H9 (cell line): ENCODE data around the gene ATXN7. TPM values are rescaled to one million over a fixed set of nuclear protein-coding genes. Genes with fewer than 3 reads are reported as not detected.

ENCODE experiments used
- DNase-seq: peaks from one replicate; pipeline ENCODE4 v3.0.0-alpha.2; 2017
- H2AFZ ChIP-seq: one replicate; pipeline ENCODE4 v1.6.1; 2013; ENCODE audit warnings: mild to moderate bottlenecking, low read length, control low read depth, moderate library complexity
- H2AK5ac ChIP-seq: 2 replicates; pipeline ENCODE4 v1.6.1; 2013; ENCODE audit warnings: low read length, control low read depth, mixed read lengths; ENCODE audit not compliant: insufficient read length
- H2BK120ac ChIP-seq: one replicate; pipeline ENCODE4 v1.6.1; 2013; ENCODE audit warnings: low read depth, mild to moderate bottlenecking, low read length, control low read depth, inconsistent platforms; ENCODE audit not compliant: poor library complexity, severe bottlenecking
- H2BK12ac ChIP-seq: 2 replicates; pipeline ENCODE4 v1.6.1; 2013; ENCODE audit warnings: low read length, control low read depth, mixed read lengths, low read depth; ENCODE audit not compliant: insufficient read length
- H2BK15ac ChIP-seq: 2 replicates; pipeline ENCODE4 v1.6.1; 2013; ENCODE audit warnings: low read depth, low read length, control low read depth
- H2BK20ac ChIP-seq: one replicate; pipeline ENCODE4 v1.6.1; 2013; ENCODE audit warnings: low read depth, mild to moderate bottlenecking, low read length, control low read depth, inconsistent platforms; ENCODE audit not compliant: poor library complexity, severe bottlenecking
- H2BK5ac ChIP-seq: 2 replicates; pipeline ENCODE4 v1.6.1; 2013; ENCODE audit warnings: low read length, control low read depth, mixed read lengths; ENCODE audit not compliant: insufficient read length
- H3K14ac ChIP-seq: 2 replicates; pipeline ENCODE4 v1.6.1; 2013; ENCODE audit warnings: low read length, control low read depth; ENCODE audit not compliant: insufficient read depth
- H3K18ac ChIP-seq: 2 replicates; pipeline ENCODE4 v1.6.1; 2013; ENCODE audit warnings: low read depth, mild to moderate bottlenecking, mixed read lengths, low read length, control low read depth; ENCODE audit not compliant: insufficient read length
- H3K23ac ChIP-seq: 2 replicates; pipeline ENCODE4 v1.6.1; 2013; ENCODE audit warnings: low read length, control low read depth, mixed read lengths, low read depth; ENCODE audit not compliant: insufficient read length
- H3K23me2 ChIP-seq: 2 replicates; pipeline ENCODE4 v1.6.1; 2013; ENCODE audit warnings: low read depth, mild to moderate bottlenecking, mixed read lengths, low read length, control low read depth; ENCODE audit not compliant: insufficient read length, poor library complexity, severe bottlenecking
- H3K27ac ChIP-seq: 2 replicates; pipeline ENCODE4 v1.5.1; 2013; ENCODE audit warnings: low read length, control low read depth, mixed read lengths, low read depth; ENCODE audit not compliant: insufficient read length
- H3K27me3 ChIP-seq: 2 replicates; pipeline ENCODE4 v1.6.1; 2013; ENCODE audit warnings: low read length, control low read depth, inconsistent platforms; ENCODE audit not compliant: insufficient read depth
- H3K4ac ChIP-seq: 2 replicates; pipeline ENCODE4 v1.6.1; 2013; ENCODE audit warnings: low read depth, mild to moderate bottlenecking, control low read depth, inconsistent platforms, low read length, moderate library complexity
- H3K4me1 ChIP-seq: 2 replicates; pipeline ENCODE4 v1.6.1; 2013; ENCODE audit warnings: low read length, control low read depth, inconsistent platforms; ENCODE audit not compliant: insufficient read depth
- H3K4me2 ChIP-seq: 2 replicates; pipeline ENCODE4 v1.6.1; 2013; ENCODE audit warnings: low read length, control low read depth, mixed read lengths; ENCODE audit not compliant: insufficient read length, insufficient read depth
- H3K56ac ChIP-seq: 2 replicates; pipeline ENCODE4 v1.6.1; 2013; ENCODE audit warnings: low read depth, mild to moderate bottlenecking, mixed read lengths, low read length, control low read depth; ENCODE audit not compliant: insufficient read length
- H3K79me1 ChIP-seq: 2 replicates; pipeline ENCODE4 v1.6.1; 2013; ENCODE audit warnings: low read depth, mild to moderate bottlenecking, moderate library complexity, low read length, control low read depth, inconsistent platforms; ENCODE audit not compliant: insufficient read depth, poor library complexity, severe bottlenecking
- H3K79me2 ChIP-seq: 2 replicates; pipeline ENCODE4 v1.6.1; 2013; ENCODE audit warnings: low read length, control low read depth, inconsistent platforms; ENCODE audit not compliant: insufficient read depth
- H3K9ac ChIP-seq: 2 replicates; pipeline ENCODE4 v1.6.1; 2013; ENCODE audit warnings: low read length, control low read depth, mixed read lengths; ENCODE audit not compliant: insufficient read length; ENCODE audit errors: extremely low read depth
- H3K9me3 ChIP-seq: one replicate; pipeline ENCODE4 v1.6.1; 2013; ENCODE audit warnings: low read depth, low read length, inconsistent platforms; ENCODE audit not compliant: control insufficient read depth
- H3T11ph ChIP-seq: one replicate; pipeline ENCODE4 v1.6.1; 2013; ENCODE audit warnings: mild to moderate bottlenecking, low read length, control low read depth, inconsistent platforms
- H4K20me1 ChIP-seq: one replicate; pipeline ENCODE4 v1.6.1; 2013; ENCODE audit not compliant: control insufficient read depth, insufficient read length, insufficient read depth
- H4K5ac ChIP-seq: 2 replicates; pipeline ENCODE4 v1.6.1; 2013; ENCODE audit warnings: low read depth, mild to moderate bottlenecking, mixed read lengths, low read length, control low read depth; ENCODE audit not compliant: insufficient read length
- H4K8ac ChIP-seq: replicated peaks from 2 replicates; pipeline ENCODE4 v1.6.1; 2013; ENCODE audit warnings: low read length, control low read depth, mixed read lengths, low read depth; ENCODE audit not compliant: insufficient read length
- H4K91ac ChIP-seq: 2 replicates; pipeline ENCODE4 v1.6.1; 2013; ENCODE audit warnings: low read depth, mild to moderate bottlenecking, moderate library complexity, mixed read lengths, low read length, control low read depth; ENCODE audit not compliant: insufficient read length
- H3K27ac Mint-ChIP-seq, 3 experiments: 2 replicates in 2 of 3; 3 replicates in 1 of 3; pipeline ENCODE4 v1.8.0; 2020 to 2021; ENCODE audit warnings: mixed read lengths in 3 of 3, mild to moderate bottlenecking in 1 of 3, moderate library complexity in 1 of 3
- H3K27me3 Mint-ChIP-seq: 2 replicates; pipeline ENCODE4 v1.8.0; 2021; ENCODE audit warnings: low read depth, mild to moderate bottlenecking, moderate library complexity, mixed read lengths
- H3K36me3 Mint-ChIP-seq, 3 experiments: 2 replicates in 2 of 3; 3 replicates in 1 of 3; pipeline ENCODE4 v1.8.0; 2020 to 2021; ENCODE audit warnings: low read depth in 3 of 3, mixed read lengths in 3 of 3; ENCODE audit not compliant: insufficient read depth in 1 of 3
- H3K4me1 Mint-ChIP-seq, 2 experiments: 2 replicates each; pipeline ENCODE4 v1.8.0; 2020; ENCODE audit warnings: mixed read lengths in 2 of 2
- H3K4me3 Mint-ChIP-seq, 2 experiments: 2 replicates in 1 of 2; 3 replicates in 1 of 2; pipeline ENCODE4 v1.8.0; 2020 to 2021; ENCODE audit warnings: mild to moderate bottlenecking in 2 of 2, mixed read lengths in 2 of 2, moderate library complexity in 1 of 2
- H3K9me3 Mint-ChIP-seq, 2 experiments: 2 replicates in 1 of 2; 3 replicates in 1 of 2; pipeline ENCODE4 v1.8.0; 2020; ENCODE audit warnings: mild to moderate bottlenecking in 2 of 2, mixed read lengths in 2 of 2, moderate library complexity in 1 of 2
- WGBS: extraction: QIAGEN DNeasy Blood & Tissue Kit; methylation state at CpG from one replicate; pipeline ENCODE4 v1.1.7; 2013; ENCODE audit warnings: missing lambda C conversion rate, low lambda C conversion rate, mixed read lengths; ENCODE audit not compliant: insufficient read length; ENCODE audit errors: extremely low coverage; 5-methylcytosine and 5-hydroxymethylcytosine counted together
- total RNA-seq: library from RNA; stranded (reverse); gene quantifications from 2 replicates; pipeline ENCODE4 v1.2.1, GENCODE V29; 2021
- TF ChIP-seq, protein P1 (sequence below): fragments of 200-600 bp; sonication (generic); conservative IDR thresholded peaks from 3 replicates; pipeline ENCODE4 v1.8.0; 2021; ENCODE audit warnings: antibody characterized with exemption, mild to moderate bottlenecking

Gene ATXN7
- total RNA-seq, 1 experiment from 2014 or later = 21.5 TPM

DNA sequence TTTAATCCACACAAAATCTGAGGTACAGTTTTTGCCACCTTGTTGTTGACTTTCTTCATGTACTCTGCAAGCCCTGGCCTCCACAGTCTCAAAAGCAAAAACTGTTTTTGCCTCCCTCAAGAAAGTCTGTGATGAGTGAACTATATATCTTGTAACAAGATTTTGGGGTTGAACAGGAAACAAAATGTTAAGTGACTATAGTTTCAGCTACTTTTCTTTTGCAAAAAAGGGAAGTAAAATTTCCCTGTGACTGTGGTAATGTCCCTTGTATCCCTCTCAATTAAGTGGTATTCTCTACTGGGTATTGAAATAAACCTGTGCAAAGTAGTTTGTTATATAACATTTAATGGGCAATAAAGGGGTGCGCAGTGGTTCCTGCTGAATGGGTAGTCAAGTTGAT is 69.8 kb downstream of the ATXN7 start:
- Histone ChIP-seq H3K9ac (no peak overlapping the region), H3K23me2 (no peaks in the 10 kb centered on the region), H2BK12ac (no peak overlapping the region), H3K4me2 (no peak overlapping the region), H2AFZ (no peak overlapping the region), H3K9me3 (no peaks in the 10 kb centered on the region), H3K27me3 (no peaks in the 10 kb centered on the region), H3K4me1 (peaks cover 4% of the 10 kb centered on the region; the same call in 1 of the 2 replicates), H3K56ac (no peak overlapping the region), H4K5ac (no peak overlapping the region), H4K91ac (no peak overlapping the region), H3K79me2 (no peaks in the 10 kb centered on the region), H2BK15ac (no peak overlapping the region), H2BK20ac (no peak overlapping the region), H4K20me1 (peaks cover 1% of the 10 kb centered on the region), H2BK120ac (no peak overlapping the region), H3K18ac (no peak overlapping the region), H3T11ph (no peak overlapping the region), H3K27ac (no peak overlapping the region), H3K14ac (no peak overlapping the region), H3K4ac (no peak overlapping the region), H4K8ac (no peak overlapping the region), H3K23ac (no peak overlapping the region), H2AK5ac (no peak overlapping the region), H2BK5ac (no peak overlapping the region), H3K79me1 (peaks cover 3% of the 10 kb centered on the region)
- no peaks in the 10 kb centered on the region for H3K27me3 Mint-ChIP-seq
- TF ChIP-seq, protein P1, sequence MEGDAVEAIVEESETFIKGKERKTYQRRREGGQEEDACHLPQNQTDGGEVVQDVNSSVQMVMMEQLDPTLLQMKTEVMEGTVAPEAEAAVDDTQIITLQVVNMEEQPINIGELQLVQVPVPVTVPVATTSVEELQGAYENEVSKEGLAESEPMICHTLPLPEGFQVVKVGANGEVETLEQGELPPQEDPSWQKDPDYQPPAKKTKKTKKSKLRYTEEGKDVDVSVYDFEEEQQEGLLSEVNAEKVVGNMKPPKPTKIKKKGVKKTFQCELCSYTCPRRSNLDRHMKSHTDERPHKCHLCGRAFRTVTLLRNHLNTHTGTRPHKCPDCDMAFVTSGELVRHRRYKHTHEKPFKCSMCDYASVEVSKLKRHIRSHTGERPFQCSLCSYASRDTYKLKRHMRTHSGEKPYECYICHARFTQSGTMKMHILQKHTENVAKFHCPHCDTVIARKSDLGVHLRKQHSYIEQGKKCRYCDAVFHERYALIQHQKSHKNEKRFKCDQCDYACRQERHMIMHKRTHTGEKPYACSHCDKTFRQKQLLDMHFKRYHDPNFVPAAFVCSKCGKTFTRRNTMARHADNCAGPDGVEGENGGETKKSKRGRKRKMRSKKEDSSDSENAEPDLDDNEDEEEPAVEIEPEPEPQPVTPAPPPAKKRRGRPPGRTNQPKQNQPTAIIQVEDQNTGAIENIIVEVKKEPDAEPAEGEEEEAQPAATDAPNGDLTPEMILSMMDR = no peak
- WGBS = no CpG with 5 or more reads among the region's 1 CpG
- peaks cover 39 to 42% of the 10 kb centered on the region in 2 experiments for H3K4me1 Mint-ChIP-seq
- H3K4me3 Mint-ChIP-seq = no peak overlapping the region
- H3K27ac Mint-ChIP-seq = peak overlapping the region in 2 of 3 experiments; percentile 41 to 73; a peak in 2 of 7 replicates
- H3K9me3 Mint-ChIP-seq = no peaks in the 10 kb centered on the region
- no peak for DNase-seq
- no peaks in the 10 kb centered on the region for H3K36me3 Mint-ChIP-seq
